Hippocampal formation (tissue), 2 donors: ENCODE results near the gene SPRR5.

ENCODE experiments used
- DNase-seq, 2 donors: peaks; one replicate each; lab custom pipeline; 2025; lab: John Stamatoyannopoulos, UW

The SPRR5 gene

GRCh38 chr1:152946248-152946647 is 758 bp upstream of the SPRR5 start:
- DNase-seq, result no peak

- DNase-seq, result no peak
Measured at GRCh38 chr1:152951711-152952110, 4.7 kb downstream of the SPRR5 start.

- no peak for DNase-seq
Measured at GRCh38 chr1:152953761-152954160, 6.8 kb downstream of the SPRR5 start.

GRCh38 chr1:152954436-152954835 is 7.4 kb downstream of the SPRR5 start:
- no peak for DNase-seq

GRCh38 chr1:152957561-152957960 is 10.6 kb downstream of the SPRR5 start:
- DNase-seq, result no peak

- no peak for DNase-seq
Measured at GRCh38 chr1:152959273-152959672, 12.3 kb downstream of the SPRR5 start.

GRCh38 chr1:152959801-152960451 is 12.9 kb downstream of the SPRR5 start:
- DNase-seq, result no peak

- no peak for DNase-seq
Measured at GRCh38 chr1:152960452-152961044, 13.5 kb downstream of the SPRR5 start.

GRCh38 chr1:152961226-152961891 is 14.4 kb downstream of the SPRR5 start:
- DNase-seq, result no peak

GRCh38 chr1:152962876-152963415 is 15.9 kb downstream of the SPRR5 start:
- no peak for DNase-seq

GRCh38 chr1:152964536-152964935 is 17.5 kb downstream of the SPRR5 start:
- no peak for DNase-seq

- no peak for DNase-seq
Measured at GRCh38 chr1:152965853-152966252, 18.8 kb downstream of the SPRR5 start.

GRCh38 chr1:152967201-152967600 is 20.2 kb downstream of the SPRR5 start:
- no peak for DNase-seq

- DNase-seq, result no peak
Measured at GRCh38 chr1:152968248-152968647, 21.2 kb downstream of the SPRR5 start.

GRCh38 chr1:152969036-152969435 is 22.0 kb downstream of the SPRR5 start:
- DNase-seq, result no peak

GRCh38 chr1:152970495-152970894 is 23.5 kb downstream of the SPRR5 start, which contains the start of gene SPRR4:
Gene SPRR4, plus strand, starts transcription at chr1:152970648. Its CDS starts 1,243 bp downstream, at chr1:152971891.
- no peak for DNase-seq

GRCh38 chr1:152972196-152972886 is 25.3 kb downstream of the SPRR5 start:
- DNase-seq, result no peak

GRCh38 chr1:152976688-152977087 is 29.7 kb downstream of the SPRR5 start:
- DNase-seq, result no peak

GRCh38 chr1:152977614-152978013 is 30.6 kb downstream of the SPRR5 start:
- DNase-seq, result no peak

- no peak for DNase-seq
Measured at GRCh38 chr1:152980676-152981075, 33.7 kb downstream of the SPRR5 start.

GRCh38 chr1:152981146-152981871 is 34.3 kb downstream of the SPRR5 start:
- DNase-seq, result no peak

GRCh38 chr1:152982076-152982475 is 35.1 kb downstream of the SPRR5 start:
- no peak for DNase-seq
